Gastroesophageal sphincter (tissue), 4 donors: ENCODE results near the gene DKK2. TPM values are rescaled to one million over a fixed set of nuclear protein-coding genes. Genes with fewer than 3 reads are reported as not detected.

ENCODE experiments used
- ATAC-seq: fragments of 150-250 bp; one replicate; pipeline ENCODE4 v1.9.1; 2016; ENCODE audit warnings: mild to moderate bottlenecking, moderate library complexity
- H3K27ac ChIP-seq, 4 donors: fragments of 200-600 bp; sonication (generic) in 3 of 4; 1 replicate in 3 of 4; 2 replicates in 1 of 4; pipeline ENCODE4 v1.5.1; 2016 to 2019
- H3K27me3 ChIP-seq: fragments of 200-600 bp; sonication (generic); one replicate; pipeline ENCODE4 v1.5.1; 2019
- H3K36me3 ChIP-seq, 2 donors: fragments of 200-600 bp; sonication (generic); one replicate each; pipeline ENCODE4 v1.5.1; 2019; ENCODE audit warnings: control low read depth in 1 of 2
- H3K4me1 ChIP-seq, 3 donors: fragments of 200-600 bp; sonication (generic); 1 replicate in 2 of 3; 2 replicates in 1 of 3; pipeline ENCODE4 v1.5.1; 2016 to 2019; ENCODE audit warnings: control low read depth in 2 of 3
- H3K4me3 ChIP-seq, 2 donors: fragments of 200-600 bp; sonication (generic); one replicate each; pipeline ENCODE4 v1.5.1; 2019; ENCODE audit warnings: mild to moderate bottlenecking in 1 of 2, moderate library complexity in 1 of 2
- H3K9me3 ChIP-seq, 3 donors: fragments of 200-600 bp; sonication (generic); one replicate each; pipeline ENCODE4 v1.5.1; 2017 to 2019; ENCODE audit warnings: control low read depth in 2 of 3
- CTCF ChIP-seq, 4 experiments: fragments of 200-600 bp in 2 of 4; fragments of 450-650 bp in 2 of 4; sonication (generic) in 1 of 4; IDR thresholded peaks; one replicate each; pipeline ENCODE4 v1.5.1; 2017 to 2019; ENCODE audit warnings: antibody characterized with exemption in 4 of 4, mild to moderate bottlenecking in 2 of 4, moderate library complexity in 2 of 4
- EP300 ChIP-seq: sonication (generic); formaldehyde crosslinking; IDR thresholded peaks from one replicate; pipeline ENCODE4 v1.6.1; 2017; ENCODE audit warnings: antibody characterized with exemption, mild to moderate bottlenecking
- POLR2A ChIP-seq, 2 donors: fragments of 450-650 bp; IDR thresholded peaks; one replicate each; pipeline ENCODE4 v1.6.1; 2017; ENCODE audit warnings: antibody characterized with exemption in 2 of 2, mild to moderate bottlenecking in 2 of 2, moderate library complexity in 1 of 2
- POLR2AphosphoS5 ChIP-seq: sonication (generic); formaldehyde crosslinking; IDR thresholded peaks from one replicate; pipeline ENCODE4 v1.6.1; 2017; ENCODE audit warnings: antibody characterized with exemption
- WGBS, 2 donors: methylation state at CpG; one replicate each; pipeline ENCODE4 v1.1.5; 2018; ENCODE audit warnings: low coverage in 1 of 2; 5-methylcytosine and 5-hydroxymethylcytosine counted together
- total RNA-seq, 4 donors: library from RNA; depleted of rRNA; stranded (reverse); fragments of >200 nt; gene quantifications; one replicate each; pipeline ENCODE4 v1.1.0, GENCODE V29; 2016

Gene DKK2
- total RNA-seq, 4 donors from 2014 or later, result 0.27 to 1.8 (median 0.27) TPM; not detected in 1

- no peaks in the 10 kb centered on the region for H3K36me3 ChIP-seq
- H3K27me3 ChIP-seq, result no peaks in the 10 kb centered on the region
- no peak overlapping the region for H3K27ac ChIP-seq
- 20 to 60% methylated on average over 1 of the region's 1 CpG for WGBS, 2 donors
- H3K4me1 ChIP-seq, result no peaks in the 10 kb centered on the region
- H3K4me3 ChIP-seq, result no peak overlapping the region
- peaks cover 0 to 4% (median 0%) of the 10 kb centered on the region in 3 donors for H3K9me3 ChIP-seq
- TF ChIP-seq POLR2A (IDR thresholded peaks at IDR 0.05) (no peak), CTCF (IDR thresholded peaks at IDR 0.05) (no peak), EP300 (no peak), POLR2AphosphoS5 (no peak)
- no peak for ATAC-seq
These were observed 64.5 kb downstream of the DKK2 start for GRCh38 chr4:106971636-106972035.

- no peak for TF ChIP-seq POLR2A (IDR thresholded peaks at IDR 0.05)
- no peak for TF ChIP-seq POLR2AphosphoS5
- TF ChIP-seq EP300, result no peak
- Histone ChIP-seq H3K4me3 (no peak overlapping the region), H3K36me3 (no peaks in the 10 kb centered on the region), H3K4me1 (no peaks in the 10 kb centered on the region), H3K9me3 (no peaks in the 10 kb centered on the region), H3K27me3 (no peaks in the 10 kb centered on the region), H3K27ac (no peak overlapping the region)
- WGBS, 2 donors, result 59 to 68% methylated on average over 2 of the region's 2 CpGs
- ATAC-seq, result no peak
These were observed 68.2 kb downstream of the DKK2 start for GRCh38 chr4:106967892-106968291.

GRCh38 chr4:106953036-106953705 is 82.9 kb downstream of the DKK2 start:
- TF ChIP-seq POLR2A (IDR thresholded peaks at IDR 0.05) (no peak), POLR2AphosphoS5 (no peak), CTCF (IDR thresholded peaks at IDR 0.05) (no peak), EP300 (no peak)
- ATAC-seq, result no peak

GRCh38 chr4:106951891-106952290 is 84.2 kb downstream of the DKK2 start:
- H3K4me3 ChIP-seq, result no peak overlapping the region
- no peaks in the 10 kb centered on the region for H3K4me1 ChIP-seq
- 92% methylated on average over 2 of the region's 2 CpGs for WGBS, 2 donors
- H3K9me3 ChIP-seq, result no peaks in the 10 kb centered on the region
- no peaks in the 10 kb centered on the region for H3K36me3 ChIP-seq
- no peak for ATAC-seq
- no peaks in the 10 kb centered on the region for H3K27me3 ChIP-seq
- TF ChIP-seq CTCF (IDR thresholded peaks at IDR 0.05), result no peak
- no peak for TF ChIP-seq EP300
- no peak for TF ChIP-seq POLR2AphosphoS5
- no peak for TF ChIP-seq POLR2A (IDR thresholded peaks at IDR 0.05)
- H3K27ac ChIP-seq, result no peak overlapping the region

More at GRCh38 chr4:106953036-106953705, 82.9 kb downstream of the DKK2 start:
- Histone ChIP-seq H3K27me3 (no peaks in the 10 kb centered on the region), H3K9me3 (no peaks in the 10 kb centered on the region), H3K27ac (no peak overlapping the region), H3K36me3 (no peaks in the 10 kb centered on the region), H3K4me1 (no peaks in the 10 kb centered on the region), H3K4me3 (no peak overlapping the region)
- WGBS, 2 donors, result 40 to 48% methylated on average over 3 of the region's 3 CpGs

- no peak overlapping the region for H3K4me3 ChIP-seq
- H3K4me1 ChIP-seq, result no peaks in the 10 kb centered on the region
- WGBS, 2 donors, result 29 to 40% methylated on average over 1 of the region's 1 CpG
- no peaks in the 10 kb centered on the region for H3K36me3 ChIP-seq
- ATAC-seq, result no peak
- no peaks in the 10 kb centered on the region for H3K9me3 ChIP-seq
- H3K27me3 ChIP-seq, result no peaks in the 10 kb centered on the region
- TF ChIP-seq CTCF (IDR thresholded peaks at IDR 0.05), result no peak
- no peak for TF ChIP-seq EP300
- H3K27ac ChIP-seq, result no peak overlapping the region
These were observed 94.3 kb downstream of the DKK2 start for GRCh38 chr4:106941841-106942240.
